HCT116 (cell line): ENCODE data around the gene TEX30. TPM values are rescaled to one million over a fixed set of nuclear protein-coding genes. Genes with fewer than 3 reads are reported as not detected.
A peak's percentile ranks its signal among the peaks of the same experiment; 100 is the strongest.

Experiments
- CBX3 ChIP-seq: IDR thresholded peaks from 2 replicates; pipeline ENCODE4 v1.6.1; 2012; ENCODE audit warnings: low read depth
- EGR1 ChIP-seq: IDR thresholded peaks from 2 replicates; pipeline ENCODE4 v1.6.1; 2012; ENCODE audit warnings: low read depth
- POLR2A ChIP-seq: IDR thresholded peaks from 2 replicates; pipeline ENCODE4 v1.7.0; 2011; ENCODE audit warnings: borderline replicate concordance; ENCODE audit not compliant: insufficient read depth, insufficient read length; ENCODE audit errors: extremely low read depth
- POLR2AphosphoS5 ChIP-seq: IDR thresholded peaks from 2 replicates; pipeline ENCODE4 v1.6.1; 2011; ENCODE audit warnings: mild to moderate bottlenecking, low read depth, low read length, moderate library complexity
- RAD21 ChIP-seq: IDR thresholded peaks from 2 replicates; pipeline ENCODE4 v1.6.1; 2012; ENCODE audit warnings: low read depth, mild to moderate bottlenecking
- REST ChIP-seq: IDR thresholded peaks from 2 replicates; pipeline ENCODE4 v1.6.1; 2012; ENCODE audit warnings: low read depth
- TCF7L2 ChIP-seq: IDR thresholded peaks from 2 replicates; pipeline ENCODE4 v1.7.0; 2011; ENCODE audit warnings: borderline replicate concordance, inconsistent platforms; ENCODE audit not compliant: insufficient read depth, insufficient read length; ENCODE audit errors: extremely low read depth
- ZBTB33 ChIP-seq: IDR thresholded peaks from 2 replicates; pipeline ENCODE4 v1.6.1; 2011; ENCODE audit warnings: mild to moderate bottlenecking, low read length, moderate library complexity; ENCODE audit not compliant: insufficient replicate concordance; ENCODE audit errors: extremely low read depth
- ZFX ChIP-seq: fragments of 450-650 bp; IDR thresholded peaks from 2 replicates; pipeline ENCODE4 v1.6.1; 2017
- total RNA-seq: library from RNA; stranded (reverse); gene quantifications from one replicate; pipeline ENCODE4 v1.2.1, GENCODE V29; 2021; ENCODE audit not compliant: unreplicated experiment

The TEX30 gene
- total RNA-seq, 1 experiment from 2014 or later, result 22.3 TPM

GRCh38 chr13:102800145-102801041 lies 26.8 kb upstream of the TEX30 start (continued):
- TF ChIP-seq REST, result no peak
- TF ChIP-seq RAD21, result peak; percentile 22
- TF ChIP-seq POLR2A, result no peak
- no peak for TF ChIP-seq CBX3
- no peak for TF ChIP-seq TCF7L2
- TF ChIP-seq POLR2AphosphoS5, result peak; percentile 67
- TF ChIP-seq EGR1, result no peak
- no peak for TF ChIP-seq ZBTB33
- peak; percentile 97 for TF ChIP-seq ZFX
